ENCODE data around the gene LAMA5.

DNA sequence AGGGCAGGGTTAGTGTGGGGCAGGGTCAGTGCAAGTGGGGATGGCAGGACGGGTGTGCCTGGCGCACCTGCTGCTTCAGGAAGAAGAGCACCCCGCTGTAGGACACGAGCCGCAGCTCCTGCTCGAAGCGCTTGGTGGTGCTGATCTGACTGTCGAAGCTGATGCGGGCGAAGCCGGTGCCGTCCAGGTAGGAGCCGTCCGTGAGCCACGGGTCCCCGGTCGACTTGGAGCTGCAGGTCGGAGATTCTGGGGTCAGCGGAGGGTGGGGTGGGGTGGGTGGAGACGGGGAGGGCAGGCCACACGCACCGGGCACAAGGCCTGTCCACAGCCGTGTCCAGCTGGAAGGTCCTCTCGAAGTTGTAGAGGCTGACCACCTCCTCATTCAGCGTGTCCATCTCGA lies 54.1 kb downstream of the LAMA5 start:
- TF ChIP-seq CTCF (IDR thresholded peaks at IDR 0.05): no peak
- no peak for TF ChIP-seq POLR2A (IDR thresholded peaks at IDR 0.05)
- no peak for TF ChIP-seq POLR2AphosphoS5 (IDR thresholded peaks at IDR 0.05; ENCODE audit: insufficient read depth in 1 of 2, low read depth in 1 of 2)

Data from vagina (tissue), 2 donors.